Upper lobe of left lung (tissue), 6 donors: ENCODE results near the gene WDR46. TPM values are rescaled to one million over a fixed set of nuclear protein-coding genes. Genes with fewer than 3 reads are reported as not detected.

ENCODE experiments used
- ATAC-seq, 2 donors: fragments of 200-7000 bp; cut with Tn5 transposase; one replicate each; pipeline ENCODE4 v1.9.1; 2022; ENCODE audit warnings: mild to moderate bottlenecking in 2 of 2, moderate library complexity in 2 of 2; ENCODE audit not compliant: low FRiP score in 2 of 2
- DNase-seq, 2 donors: peaks; one replicate each; pipeline ENCODE4 v3.0.0-alpha.2; 2019 to 2020
- H3K27ac ChIP-seq, 4 donors: fragments of 200-600 bp; sonication (generic); one replicate each; pipeline ENCODE4 v1.5.1; 2016 to 2019
- H3K27me3 ChIP-seq, 4 donors: fragments of 200-600 bp; sonication (generic); one replicate each; pipeline ENCODE4 v1.5.1; 2017 to 2019
- H3K36me3 ChIP-seq, 4 donors: fragments of 200-600 bp; sonication (generic); one replicate each; pipeline ENCODE4 v1.5.1; 2016 to 2019
- H3K4me1 ChIP-seq, 4 donors: fragments of 200-600 bp; sonication (generic); one replicate each; pipeline ENCODE4 v1.5.1; 2018 to 2019
- H3K4me3 ChIP-seq, 4 donors: fragments of 200-600 bp; sonication (generic); one replicate each; pipeline ENCODE4 v1.5.1; 2017 to 2019; ENCODE audit warnings: mild to moderate bottlenecking in 2 of 4, moderate library complexity in 1 of 4
- H3K9me3 ChIP-seq, 4 donors: fragments of 200-600 bp; sonication (generic); one replicate each; pipeline ENCODE4 v1.5.1; 2018 to 2019
- EP300 ChIP-seq, 4 donors: sonication (generic); formaldehyde crosslinking; IDR thresholded peaks; one replicate each; pipeline ENCODE4 v1.5.1; 2017; ENCODE audit warnings: antibody characterized with exemption in 4 of 4, control low read depth in 2 of 4
- POLR2A ChIP-seq, 4 donors: fragments of 450-650 bp; IDR thresholded peaks; one replicate each; pipeline ENCODE4 v1.5.1; 2016 to 2017; ENCODE audit warnings: antibody characterized with exemption in 4 of 4, mild to moderate bottlenecking in 2 of 4
- POLR2AphosphoS5 ChIP-seq, 2 donors: sonication (generic); formaldehyde crosslinking; IDR thresholded peaks; one replicate each; pipeline ENCODE4 v1.5.1; 2017; ENCODE audit warnings: antibody characterized with exemption in 2 of 2
- WGBS, 2 donors: methylation state at CpG; one replicate each; pipeline ENCODE4 v1.1.5; 2017 to 2018; 5-methylcytosine and 5-hydroxymethylcytosine counted together
- total RNA-seq, 6 donors: library from RNA; depleted of rRNA in 4 of 6; stranded (reverse); fragments of >200 nt in 4 of 6; gene quantifications; one replicate each; pipeline versions ENCODE4 v1.1.0 to v1.2.1, GENCODE V29; 2016 to 2021
- TF ChIP-seq, protein P1 (sequence below), 6 experiments: fragments of 450-650 bp in 4 of 6; fragments of 200-600 bp in 2 of 6; sonication (generic) in 2 of 6; IDR thresholded peaks; one replicate each; pipeline ENCODE4 v1.5.1; 2016 to 2019; ENCODE audit warnings: antibody characterized with exemption in 6 of 6
- donor health status: DM: no; HTN: no; CAD: no; lungs with moderate emphysema.
- donor health status: DM: no; HTN: yes; CAD: no; lungs with severe emphysema.

The WDR46 gene
- total RNA-seq, 6 donors from 2014 or later, result 21.1 to 50.3 (median 41.7) TPM

DNA sequence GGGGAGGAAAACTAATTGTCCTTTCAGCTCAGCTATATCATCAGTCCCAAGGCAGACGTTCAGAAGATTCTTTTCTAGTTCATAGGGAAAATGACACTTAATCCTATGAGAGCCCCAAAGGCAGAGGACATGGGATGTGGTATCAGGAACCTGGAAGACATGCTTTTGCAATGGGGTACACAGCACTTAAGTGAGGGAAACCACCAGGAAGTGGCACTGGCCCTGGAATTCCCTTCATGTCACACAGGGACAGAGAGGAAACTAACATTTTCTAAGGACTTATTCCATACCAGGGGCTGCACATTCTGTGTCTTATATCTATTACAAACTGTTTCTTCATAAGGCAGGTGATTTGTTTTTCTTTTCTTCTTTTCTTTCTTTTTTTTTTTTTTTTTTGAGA, 45.6 kb downstream of the WDR46 start:
- no peak for TF ChIP-seq POLR2A (IDR thresholded peaks at IDR 0.05)
- TF ChIP-seq POLR2AphosphoS5 (IDR thresholded peaks at IDR 0.05), result no peak
- Histone ChIP-seq H3K27me3 (no peaks in the 10 kb centered on the region), H3K4me3 (no peak overlapping the region), H3K4me1 (peaks cover 7 to 8% (median 7%) of the 10 kb centered on the region in 4 donors), H3K9me3 (no peaks in the 10 kb centered on the region), H3K36me3 (no peaks in the 10 kb centered on the region), H3K27ac (no peak overlapping the region)
- no peak for ATAC-seq
- WGBS, 2 donors, result 45 to 54% methylated on average over 1 of the region's 1 CpG
- no peak for DNase-seq

DNA sequence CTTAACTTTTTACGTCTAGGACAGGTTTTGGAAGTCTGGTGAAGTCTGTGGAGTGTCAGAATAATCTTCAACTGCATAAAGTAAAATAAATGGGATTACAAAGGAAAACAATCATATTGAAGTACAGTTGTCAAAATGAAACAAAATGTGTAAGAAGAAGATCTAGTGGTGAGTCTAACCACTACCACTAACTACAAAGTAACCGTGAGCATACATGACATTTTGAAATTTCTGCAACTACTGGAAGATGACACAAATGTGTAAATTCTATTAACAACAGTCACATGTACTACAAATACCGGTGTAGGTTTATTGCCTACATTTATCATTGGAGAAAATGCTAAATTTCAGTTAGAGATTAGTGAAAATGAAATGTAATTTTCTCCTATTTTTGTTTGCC, 47.1 kb downstream of the WDR46 start:
- ATAC-seq, result no peak
- H3K36me3 ChIP-seq, result no peaks in the 10 kb centered on the region
- TF ChIP-seq, protein P1, sequence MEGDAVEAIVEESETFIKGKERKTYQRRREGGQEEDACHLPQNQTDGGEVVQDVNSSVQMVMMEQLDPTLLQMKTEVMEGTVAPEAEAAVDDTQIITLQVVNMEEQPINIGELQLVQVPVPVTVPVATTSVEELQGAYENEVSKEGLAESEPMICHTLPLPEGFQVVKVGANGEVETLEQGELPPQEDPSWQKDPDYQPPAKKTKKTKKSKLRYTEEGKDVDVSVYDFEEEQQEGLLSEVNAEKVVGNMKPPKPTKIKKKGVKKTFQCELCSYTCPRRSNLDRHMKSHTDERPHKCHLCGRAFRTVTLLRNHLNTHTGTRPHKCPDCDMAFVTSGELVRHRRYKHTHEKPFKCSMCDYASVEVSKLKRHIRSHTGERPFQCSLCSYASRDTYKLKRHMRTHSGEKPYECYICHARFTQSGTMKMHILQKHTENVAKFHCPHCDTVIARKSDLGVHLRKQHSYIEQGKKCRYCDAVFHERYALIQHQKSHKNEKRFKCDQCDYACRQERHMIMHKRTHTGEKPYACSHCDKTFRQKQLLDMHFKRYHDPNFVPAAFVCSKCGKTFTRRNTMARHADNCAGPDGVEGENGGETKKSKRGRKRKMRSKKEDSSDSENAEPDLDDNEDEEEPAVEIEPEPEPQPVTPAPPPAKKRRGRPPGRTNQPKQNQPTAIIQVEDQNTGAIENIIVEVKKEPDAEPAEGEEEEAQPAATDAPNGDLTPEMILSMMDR (IDR thresholded peaks at IDR 0.05), result no peak
- no peaks in the 10 kb centered on the region for H3K9me3 ChIP-seq
- no peaks in the 10 kb centered on the region for H3K4me1 ChIP-seq
- H3K27me3 ChIP-seq, result no peaks in the 10 kb centered on the region
- no peak overlapping the region for H3K4me3 ChIP-seq
- WGBS, 2 donors, result 55 to 65% methylated on average over 3 of the region's 3 CpGs
- no peak for DNase-seq
- H3K27ac ChIP-seq, result no peak overlapping the region

DNA sequence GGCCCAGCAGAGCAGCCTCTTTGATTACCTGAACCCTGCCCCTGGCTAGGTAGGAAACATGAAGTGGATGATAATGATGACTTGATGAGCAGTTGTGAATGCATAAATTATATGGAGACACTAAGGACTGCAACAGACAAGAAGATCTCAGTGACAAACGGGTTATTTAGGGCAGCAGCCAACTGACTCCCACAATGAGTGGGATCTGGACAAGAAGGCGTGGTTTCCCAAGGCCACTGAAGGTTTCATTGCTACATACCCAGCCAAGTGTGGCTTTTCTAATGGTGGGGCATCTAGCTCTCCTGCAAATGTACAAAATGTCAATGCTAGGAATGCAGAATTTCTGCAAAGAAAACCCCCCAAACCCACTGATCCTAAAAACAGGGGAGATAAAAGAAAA, 51.3 kb downstream of the WDR46 start:
- WGBS, 2 donors, result 81 to 93% methylated on average over 2 of the region's 2 CpGs
- no peak for TF ChIP-seq POLR2AphosphoS5 (IDR thresholded peaks at IDR 0.05)
- TF ChIP-seq POLR2A (IDR thresholded peaks at IDR 0.05), result no peak
- TF ChIP-seq, protein P1 (IDR thresholded peaks at IDR 0.05), result no peak
- TF ChIP-seq EP300 (IDR thresholded peaks at IDR 0.05), result no peak
- no peaks in the 10 kb centered on the region for H3K27me3 ChIP-seq

DNA sequence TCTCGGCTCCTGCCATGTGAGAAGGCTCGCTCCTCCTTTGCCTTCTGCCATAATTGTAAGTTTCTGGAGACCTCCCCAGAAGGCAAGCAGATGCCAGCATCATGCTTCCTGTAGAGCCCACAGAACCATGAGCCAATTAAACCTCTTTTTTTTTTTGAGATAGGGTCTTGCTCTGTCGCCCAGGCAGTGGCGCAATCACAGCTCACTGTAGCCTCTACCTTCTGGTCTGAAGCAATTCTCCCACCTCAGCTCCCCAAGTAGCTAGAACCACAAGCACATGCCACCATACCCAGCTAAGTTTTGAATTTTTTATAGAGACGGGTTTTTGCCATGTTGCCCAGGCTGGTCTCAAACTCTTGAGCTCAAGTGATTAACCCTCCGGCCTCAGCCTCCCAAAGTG, 52.2 kb downstream of the WDR46 start:
- no peaks in the 10 kb centered on the region for H3K4me1 ChIP-seq
- no peaks in the 10 kb centered on the region for H3K27me3 ChIP-seq
- H3K36me3 ChIP-seq, result no peaks in the 10 kb centered on the region
- ATAC-seq (no peak), DNase-seq (no peak)
- H3K27ac ChIP-seq, result no peak overlapping the region
- no peaks in the 10 kb centered on the region for H3K9me3 ChIP-seq
- 87 to 90% methylated on average over 6 of the region's 6 CpGs for WGBS, 2 donors
- TF ChIP-seq EP300 (IDR thresholded peaks at IDR 0.05), result no peak
- no peak for TF ChIP-seq POLR2AphosphoS5 (IDR thresholded peaks at IDR 0.05)
- TF ChIP-seq, protein P1 (IDR thresholded peaks at IDR 0.05), result no peak
- no peak for TF ChIP-seq POLR2A (IDR thresholded peaks at IDR 0.05)
- H3K4me3 ChIP-seq, result no peak overlapping the region

More for the DNA sequence above, 51.3 kb downstream of the WDR46 start:
- no peaks in the 10 kb centered on the region for H3K4me1 ChIP-seq
- no peaks in the 10 kb centered on the region for H3K9me3 ChIP-seq
- ATAC-seq (no peak), DNase-seq (no peak)
- no peaks in the 10 kb centered on the region for H3K36me3 ChIP-seq
- no peak overlapping the region for H3K4me3 ChIP-seq
- H3K27ac ChIP-seq, result no peak overlapping the region

DNA sequence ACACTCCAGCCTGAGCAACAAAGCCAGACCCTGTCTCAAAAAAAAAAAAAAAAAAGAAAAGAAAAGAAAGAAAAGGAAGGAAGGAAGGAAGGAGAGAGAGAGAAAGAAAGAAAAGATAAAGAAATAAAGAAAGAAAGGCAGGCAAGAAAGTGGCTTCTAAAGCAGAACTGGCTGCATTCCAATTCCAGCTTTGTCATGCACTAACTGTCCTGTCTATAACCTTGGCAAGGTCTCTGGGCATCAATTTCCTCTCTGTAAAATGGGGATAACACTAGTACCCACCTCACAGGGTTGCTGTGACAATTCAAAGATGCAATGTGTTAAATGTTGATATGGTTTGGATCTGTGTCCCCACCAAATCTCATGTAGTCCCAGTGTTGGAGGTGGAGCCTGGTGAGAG, 52.7 kb downstream of the WDR46 start:
- TF ChIP-seq EP300 (IDR thresholded peaks at IDR 0.05) (no peak), POLR2AphosphoS5 (IDR thresholded peaks at IDR 0.05) (no peak), POLR2A (IDR thresholded peaks at IDR 0.05) (no peak)
- TF ChIP-seq, protein P1 (IDR thresholded peaks at IDR 0.05), result no peak
- no peak for ATAC-seq
- H3K27ac ChIP-seq, result no peak overlapping the region

More for the DNA sequence above, 52.7 kb downstream of the WDR46 start:
- Histone ChIP-seq H3K9me3 (no peaks in the 10 kb centered on the region), H3K4me1 (no peaks in the 10 kb centered on the region), H3K36me3 (no peaks in the 10 kb centered on the region), H3K4me3 (no peak overlapping the region), H3K27me3 (no peaks in the 10 kb centered on the region)
- DNase-seq, result no peak
